ENCODE results near the gene NAV1. TPM values are rescaled to one million over a fixed set of nuclear protein-coding genes. Genes with fewer than 3 reads are reported as not detected.
"Not testable (repeated sequence)": the region's sequence is repeated elsewhere in the genome, so short reads cannot be mapped to it uniquely, and the experiment has no call there.

NAV1 gene
- polyA plus RNA-seq, 4 donors: 0.67 to 6.4 (median 3.4) TPM

- FAIRE-seq: no peak
- peaks cover 0 to 25% (median 3%) of the 10 kb centered on the region in 3 donors for H3K4me1 ChIP-seq (ENCODE audit: control insufficient read depth in 3 of 3, insufficient read depth in 2 of 3, low read depth in 1 of 3, low read length in 2 of 3)
- WGBS, 3 donors: 93 to 97% (median 96%) methylated on average over 6 of the region's 6 CpGs
- DNase-seq: no peak
- H3K36me3 ChIP-seq (ENCODE audit: control insufficient read depth in 3 of 3, insufficient read depth in 2 of 3, low read depth in 1 of 3, low read length in 3 of 3): no peaks in the 10 kb centered on the region
- H3K27me3 ChIP-seq (ENCODE audit: control insufficient read depth in 3 of 3, insufficient read depth in 3 of 3, low read length in 3 of 3): no peaks in the 10 kb centered on the region
- no peaks in the 10 kb centered on the region for H3K9me3 ChIP-seq (ENCODE audit: control insufficient read depth in 2 of 2, insufficient read depth in 1 of 2, low read depth in 1 of 2, low read length in 1 of 2)
- H3K27ac ChIP-seq (ENCODE audit: low read depth in 1 of 3, low read length in 2 of 3): peak overlapping the region in 1 of 3 donors; percentile 23
- H3K4me3 ChIP-seq (ENCODE audit: low read depth in 1 of 3, low read length in 3 of 3): no peak overlapping the region
These were observed 25.3 kb upstream of the NAV1 start for GRCh38 chr1:201513498-201514243.

GRCh38 chr1:201514466-201514865 is 24.5 kb upstream of the NAV1 start:
- H3K27ac ChIP-seq (ENCODE audit: low read depth in 1 of 3, low read length in 2 of 3): no peak overlapping the region
- FAIRE-seq: no peak
- H3K4me1 ChIP-seq (ENCODE audit: control insufficient read depth in 3 of 3, insufficient read depth in 2 of 3, low read depth in 1 of 3, low read length in 2 of 3): peaks cover 0 to 25% (median 3%) of the 10 kb centered on the region in 3 donors

GRCh38 chr1:201515062-201515750 is 23.7 kb upstream of the NAV1 start:
- Histone ChIP-seq H3K4me3 (ENCODE audit: low read depth in 1 of 3, low read length in 3 of 3) (no peak overlapping the region), H3K27me3 (ENCODE audit: control insufficient read depth in 3 of 3, insufficient read depth in 3 of 3, low read length in 3 of 3) (no peaks in the 10 kb centered on the region), H3K4me1 (ENCODE audit: control insufficient read depth in 3 of 3, insufficient read depth in 2 of 3, low read depth in 1 of 3, low read length in 2 of 3) (peaks cover 0 to 25% (median 3%) of the 10 kb centered on the region in 3 donors), H3K9me3 (ENCODE audit: control insufficient read depth in 2 of 2, insufficient read depth in 1 of 2, low read depth in 1 of 2, low read length in 1 of 2) (no peaks in the 10 kb centered on the region), H3K36me3 (ENCODE audit: control insufficient read depth in 3 of 3, insufficient read depth in 2 of 3, low read depth in 1 of 3, low read length in 3 of 3) (no peaks in the 10 kb centered on the region), H3K27ac (ENCODE audit: low read depth in 1 of 3, low read length in 2 of 3) (no peak overlapping the region)
- FAIRE-seq (no peak), DNase-seq (peak in 1 of 2 donors; percentile 41)
- 28 to 69% (median 53%) methylated on average over 9 of the region's 9 CpGs for WGBS, 3 donors

More at GRCh38 chr1:201514466-201514865, 24.5 kb upstream of the NAV1 start:
- DNase-seq: no peak
- H3K36me3 ChIP-seq (ENCODE audit: control insufficient read depth in 3 of 3, insufficient read depth in 2 of 3, low read depth in 1 of 3, low read length in 3 of 3): no peaks in the 10 kb centered on the region
- 92 to 95% (median 93%) methylated on average over 2 of the region's 2 CpGs for WGBS, 3 donors
- H3K4me3 ChIP-seq (ENCODE audit: low read depth in 1 of 3, low read length in 3 of 3): no peak overlapping the region
- H3K27me3 ChIP-seq (ENCODE audit: control insufficient read depth in 3 of 3, insufficient read depth in 3 of 3, low read length in 3 of 3): no peaks in the 10 kb centered on the region
- no peaks in the 10 kb centered on the region for H3K9me3 ChIP-seq (ENCODE audit: control insufficient read depth in 2 of 2, insufficient read depth in 1 of 2, low read depth in 1 of 2, low read length in 1 of 2)

GRCh38 chr1:201515895-201516294 is 23.0 kb upstream of the NAV1 start:
- H3K27me3 ChIP-seq (ENCODE audit: control insufficient read depth in 3 of 3, insufficient read depth in 3 of 3, low read length in 3 of 3): no peaks in the 10 kb centered on the region
- DNase-seq: peak in 1 of 2 donors; percentile 41
- peaks cover 0 to 25% (median 3%) of the 10 kb centered on the region in 3 donors for H3K4me1 ChIP-seq (ENCODE audit: control insufficient read depth in 3 of 3, insufficient read depth in 2 of 3, low read depth in 1 of 3, low read length in 2 of 3)
- WGBS, 3 donors: 83 to 95% (median 94%) methylated on average over 1 of the region's 1 CpG
- H3K27ac ChIP-seq (ENCODE audit: low read depth in 1 of 3, low read length in 2 of 3): no peak overlapping the region
- H3K4me3 ChIP-seq (ENCODE audit: low read depth in 1 of 3, low read length in 3 of 3): no peak overlapping the region
- FAIRE-seq: no peak
- no peaks in the 10 kb centered on the region for H3K36me3 ChIP-seq (ENCODE audit: control insufficient read depth in 3 of 3, insufficient read depth in 2 of 3, low read depth in 1 of 3, low read length in 3 of 3)
- H3K9me3 ChIP-seq (ENCODE audit: control insufficient read depth in 2 of 2, insufficient read depth in 1 of 2, low read depth in 1 of 2, low read length in 1 of 2): no peaks in the 10 kb centered on the region

- no peaks in the 10 kb centered on the region for H3K9me3 ChIP-seq (ENCODE audit: control insufficient read depth in 2 of 2, insufficient read depth in 1 of 2, low read depth in 1 of 2, low read length in 1 of 2)
- DNase-seq (no peak), FAIRE-seq (no peak)
- WGBS, 3 donors: 82 to 96% (median 93%) methylated on average over 2 of the region's 2 CpGs
- no peak overlapping the region for H3K27ac ChIP-seq (ENCODE audit: low read depth in 1 of 3, low read length in 2 of 3)
- no peak overlapping the region for H3K4me3 ChIP-seq (ENCODE audit: low read depth in 1 of 3, low read length in 3 of 3)
- H3K4me1 ChIP-seq (ENCODE audit: control insufficient read depth in 3 of 3, insufficient read depth in 2 of 3, low read depth in 1 of 3, low read length in 2 of 3): peaks cover 0 to 24% (median 3%) of the 10 kb centered on the region in 3 donors
- H3K27me3 ChIP-seq (ENCODE audit: control insufficient read depth in 3 of 3, insufficient read depth in 3 of 3, low read length in 3 of 3): no peaks in the 10 kb centered on the region
- H3K36me3 ChIP-seq (ENCODE audit: control insufficient read depth in 3 of 3, insufficient read depth in 2 of 3, low read depth in 1 of 3, low read length in 3 of 3): no peaks in the 10 kb centered on the region
These were observed 22.3 kb upstream of the NAV1 start for GRCh38 chr1:201516511-201517127.

- WGBS, 3 donors: 35 to 69% (median 53%) methylated on average over 7 of the region's 7 CpGs
- peak in 1 of 2 donors; percentile 52 for DNase-seq
- H3K27ac ChIP-seq (ENCODE audit: low read depth in 1 of 3, low read length in 2 of 3): no peak overlapping the region
These were observed 21.3 kb upstream of the NAV1 start for GRCh38 chr1:201517631-201518030.

GRCh38 chr1:201518071-201518470 is 20.9 kb upstream of the NAV1 start:
- H3K9me3 ChIP-seq (ENCODE audit: control insufficient read depth in 2 of 2, insufficient read depth in 1 of 2, low read depth in 1 of 2, low read length in 1 of 2): peaks cover 0 to 5% of the 10 kb centered on the region in 2 donors
- H3K36me3 ChIP-seq (ENCODE audit: control insufficient read depth in 3 of 3, insufficient read depth in 2 of 3, low read depth in 1 of 3, low read length in 3 of 3): no peaks in the 10 kb centered on the region
- DNase-seq: no peak
- H3K27ac ChIP-seq (ENCODE audit: low read depth in 1 of 3, low read length in 2 of 3): no peak overlapping the region
- no peaks in the 10 kb centered on the region for H3K27me3 ChIP-seq (ENCODE audit: control insufficient read depth in 3 of 3, insufficient read depth in 3 of 3, low read length in 3 of 3)
- H3K4me3 ChIP-seq (ENCODE audit: low read depth in 1 of 3, low read length in 3 of 3): no peak overlapping the region
- peaks cover 0 to 11% (median 3%) of the 10 kb centered on the region in 3 donors for H3K4me1 ChIP-seq (ENCODE audit: control insufficient read depth in 3 of 3, insufficient read depth in 2 of 3, low read depth in 1 of 3, low read length in 2 of 3)
- no peak for FAIRE-seq
- 84 to 87% (median 85%) methylated on average over 5 of the region's 5 CpGs for WGBS, 3 donors

More at GRCh38 chr1:201517631-201518030, 21.3 kb upstream of the NAV1 start:
- no peaks in the 10 kb centered on the region for H3K36me3 ChIP-seq (ENCODE audit: control insufficient read depth in 3 of 3, insufficient read depth in 2 of 3, low read depth in 1 of 3, low read length in 3 of 3)
- H3K9me3 ChIP-seq (ENCODE audit: control insufficient read depth in 2 of 2, insufficient read depth in 1 of 2, low read depth in 1 of 2, low read length in 1 of 2): peaks cover 0 to under 1% of the 10 kb centered on the region in 2 donors
- peaks cover 0 to 14% (median 3%) of the 10 kb centered on the region in 3 donors for H3K4me1 ChIP-seq (ENCODE audit: control insufficient read depth in 3 of 3, insufficient read depth in 2 of 3, low read depth in 1 of 3, low read length in 2 of 3)
- no peak overlapping the region for H3K4me3 ChIP-seq (ENCODE audit: low read depth in 1 of 3, low read length in 3 of 3)
- H3K27me3 ChIP-seq (ENCODE audit: control insufficient read depth in 3 of 3, insufficient read depth in 3 of 3, low read length in 3 of 3): no peaks in the 10 kb centered on the region
- FAIRE-seq: no peak

- not testable (repeated sequence) for H3K27ac ChIP-seq (ENCODE audit: low read depth in 1 of 3, low read length in 2 of 3); H3K36me3 ChIP-seq (ENCODE audit: control insufficient read depth in 3 of 3, insufficient read depth in 2 of 3, low read depth in 1 of 3, low read length in 3 of 3); H3K27me3 ChIP-seq (ENCODE audit: control insufficient read depth in 3 of 3, insufficient read depth in 3 of 3, low read length in 3 of 3); H3K4me3 ChIP-seq (ENCODE audit: low read depth in 1 of 3, low read length in 3 of 3); DNase-seq; FAIRE-seq
- WGBS, 3 donors: 79 to 87% (median 83%) methylated on average over 14 of the region's 14 CpGs
- H3K4me1 ChIP-seq (ENCODE audit: control insufficient read depth in 3 of 3, insufficient read depth in 2 of 3, low read depth in 1 of 3, low read length in 2 of 3): peaks cover 0 to 11% (median 3%) of the 10 kb centered on the region in 3 donors
- H3K9me3 ChIP-seq (ENCODE audit: control insufficient read depth in 2 of 2, insufficient read depth in 1 of 2, low read depth in 1 of 2, low read length in 1 of 2): peaks cover 0 to 14% of the 10 kb centered on the region in 2 donors
These were observed 18.8 kb upstream of the NAV1 start for GRCh38 chr1:201520046-201520575.
